H1 (cell line): ENCODE results near the gene ARHGAP28. TPM values are rescaled to one million over a fixed set of nuclear protein-coding genes. Genes with fewer than 3 reads are reported as not detected.

Experiments used
- CTCF ChIA-PET: fragments of 300-600 bp; sonication (Branson Sonifier 250); formaldehyde crosslinking; loops from one replicate; lab custom pipeline; 2021; ENCODE audit not compliant: partially characterized antibody; lab: Charles Lee
- POLR2A ChIA-PET: fragments of 300-600 bp; sonication (Branson Sonifier 250); formaldehyde crosslinking; loops from one replicate; lab custom pipeline; 2021; ENCODE audit warnings: inconsistent platforms; ENCODE audit not compliant: partially characterized antibody; lab: Charles Lee
- DNase-seq, 2 experiments: peaks; one replicate each; pipeline versions ENCODE4 v3.0.0 to v3.0.0-alpha.2; 2010 to 2022; ENCODE audit warnings: low spot score in 2 of 2, low read depth in 1 of 2, mixed read lengths in 1 of 2
- FAIRE-seq: peaks from 2 replicates; lab custom pipeline; 2011; peaks lifted over from hg19 to GRCh38; lab: Jason Lieb, UNC
- H2AFZ ChIP-seq: 2 replicates; pipeline ENCODE4 v1.8.1; 2012; ENCODE audit warnings: low read length, inconsistent platforms
- H2AK5ac ChIP-seq: 2 replicates; pipeline ENCODE4 v1.6.1; 2013; ENCODE audit warnings: low read depth, low read length
- H2BK120ac ChIP-seq: replicated peaks from 2 replicates; pipeline ENCODE3; 2013; ENCODE audit warnings: low read depth, low read length, inconsistent platforms
- H2BK12ac ChIP-seq: 2 replicates; pipeline ENCODE4 v1.6.1; 2013; ENCODE audit warnings: low read depth, low read length
- H2BK15ac ChIP-seq: 2 replicates; pipeline ENCODE4 v1.6.1; 2013; ENCODE audit warnings: low read length
- H2BK20ac ChIP-seq: 2 replicates; pipeline ENCODE4 v1.6.1; 2013; ENCODE audit warnings: low read length
- H2BK5ac ChIP-seq: 2 replicates; pipeline ENCODE4 v1.6.1; 2013; ENCODE audit warnings: low read depth, low read length
- H3K14ac ChIP-seq: 2 replicates; pipeline ENCODE4 v1.6.1; 2013; ENCODE audit warnings: inconsistent platforms; ENCODE audit not compliant: insufficient read length
- H3K18ac ChIP-seq: 2 replicates; pipeline ENCODE4 v1.6.1; 2013; ENCODE audit warnings: low read length; ENCODE audit errors: extremely low read depth
- H3K23ac ChIP-seq: 2 replicates; pipeline ENCODE4 v1.6.1; 2013; ENCODE audit warnings: inconsistent platforms; ENCODE audit not compliant: insufficient read length
- H3K23me2 ChIP-seq: 2 replicates; pipeline ENCODE4 v1.6.1; 2013; ENCODE audit warnings: low read depth, low read length
- H3K27ac ChIP-seq: 2 replicates; pipeline ENCODE4 v1.6.1; 2011; ENCODE audit warnings: low read depth, low read length, inconsistent platforms
- H3K27me3 ChIP-seq, 4 experiments: replicated peaks in 1 of 4; 1 replicate in 1 of 4; 2 replicates in 3 of 4; pipeline versions ENCODE4 v1.6.1 to v1.8.1; 2011 to 2013; ENCODE audit warnings: low read length in 3 of 4, mild to moderate bottlenecking in 3 of 4, inconsistent platforms in 2 of 4, mixed read lengths in 2 of 4, moderate library complexity in 1 of 4; ENCODE audit not compliant: control insufficient read depth in 3 of 4, insufficient read depth in 3 of 4; ENCODE audit errors: extremely low read depth in 1 of 4
- H3K36me3 ChIP-seq, 4 experiments: 2 replicates each; pipeline versions ENCODE4 v1.6.1 to v1.8.1; 2011 to 2013; ENCODE audit warnings: mild to moderate bottlenecking in 4 of 4, low read length in 3 of 4, moderate library complexity in 2 of 4, control low read depth in 1 of 4, inconsistent platforms in 1 of 4; ENCODE audit not compliant: insufficient read depth in 4 of 4, control insufficient read depth in 2 of 4
- H3K4ac ChIP-seq: replicated peaks from 2 replicates; pipeline ENCODE3; 2013; ENCODE audit warnings: low read length, low read depth, mixed read lengths, inconsistent platforms; ENCODE audit not compliant: insufficient read length
- H3K4me1 ChIP-seq, 4 experiments: replicated peaks in 1 of 4; 1 replicate in 1 of 4; 2 replicates in 3 of 4; pipeline versions ENCODE4 v1.6.1 to v1.8.1; 2011 to 2013; ENCODE audit warnings: low read length in 3 of 4, inconsistent platforms in 2 of 4, mixed read lengths in 1 of 4; ENCODE audit not compliant: insufficient read depth in 4 of 4, control insufficient read depth in 3 of 4
- H3K4me2 ChIP-seq, 2 experiments: 2 replicates each; pipeline versions ENCODE4 v1.6.1 to v1.8.1; 2011 to 2013; ENCODE audit warnings: low read depth in 2 of 2, low read length in 2 of 2, control low read depth in 1 of 2, inconsistent platforms in 1 of 2, mild to moderate bottlenecking in 1 of 2; ENCODE audit not compliant: insufficient read depth in 1 of 2
- H3K4me3 ChIP-seq, 4 experiments: fragments of 200-600, 300-600 bp in 1 of 4; sonication (generic), shearing (Covaris generic), sonication (Bioruptor Twin) in 1 of 4; 2 replicates each; pipeline versions ENCODE4 v1.5.1 to v1.8.1; 2011 to 2016; ENCODE audit warnings: low read length in 4 of 4, low read depth in 3 of 4, control low read depth in 2 of 4, inconsistent platforms in 2 of 4, mild to moderate bottlenecking in 2 of 4, mixed read lengths in 1 of 4, moderate library complexity in 1 of 4; ENCODE audit not compliant: insufficient read depth in 2 of 4; ENCODE audit errors: extremely low read depth in 1 of 4
- H3K56ac ChIP-seq: replicated peaks from 2 replicates; pipeline ENCODE3; 2013; ENCODE audit warnings: low read depth, mild to moderate bottlenecking, mixed read lengths, low read length, inconsistent platforms; ENCODE audit not compliant: insufficient read length
- H3K79me1 ChIP-seq: 2 replicates; pipeline ENCODE4 v1.6.1; 2013; ENCODE audit warnings: low read depth, low read length, control low read depth
- H3K79me2 ChIP-seq, 2 experiments: 2 replicates each; pipeline versions ENCODE4 v1.6.1 to v1.8.1; 2012 to 2013; ENCODE audit warnings: low read length in 2 of 2, mild to moderate bottlenecking in 2 of 2, inconsistent platforms in 1 of 2; ENCODE audit not compliant: insufficient read depth in 2 of 2, control insufficient read depth in 1 of 2
- H3K9ac ChIP-seq, 4 experiments: replicated peaks in 1 of 4; 1 replicate in 1 of 4; 2 replicates in 3 of 4; pipeline versions ENCODE4 v1.6.1 to v1.8.1; 2011 to 2013; ENCODE audit warnings: low read depth in 3 of 4, low read length in 3 of 4, control low read depth in 2 of 4, mild to moderate bottlenecking in 2 of 4, moderate library complexity in 2 of 4, inconsistent platforms in 1 of 4; ENCODE audit errors: extremely low read depth in 1 of 4
- H3K9me3 ChIP-seq, 2 experiments: 2 replicates each; pipeline versions ENCODE4 v1.6.1 to v1.8.1; 2012 to 2013; ENCODE audit warnings: mild to moderate bottlenecking in 2 of 2, moderate library complexity in 2 of 2, control low read depth in 1 of 2, inconsistent platforms in 1 of 2, low read depth in 1 of 2, low read length in 1 of 2, mixed read lengths in 1 of 2; ENCODE audit not compliant: insufficient read depth in 2 of 2
- H4K20me1 ChIP-seq, 2 experiments: replicated peaks in 1 of 2; 2 replicates each; pipeline versions ENCODE3 to v1.8.1; 2011 to 2013; ENCODE audit warnings: inconsistent platforms in 2 of 2, low read length in 2 of 2, mild to moderate bottlenecking in 1 of 2; ENCODE audit not compliant: insufficient read depth in 2 of 2, control insufficient read depth in 1 of 2
- H4K5ac ChIP-seq: 2 replicates; pipeline ENCODE4 v1.6.1; 2013; ENCODE audit warnings: low read length, low read depth, mixed read lengths, inconsistent platforms; ENCODE audit not compliant: insufficient read length
- H4K8ac ChIP-seq: 2 replicates; pipeline ENCODE4 v1.8.0; 2013; ENCODE audit warnings: mild to moderate bottlenecking, moderate library complexity, low read length, inconsistent platforms; ENCODE audit not compliant: insufficient read depth; ENCODE audit errors: extremely low read depth
- H4K91ac ChIP-seq: replicated peaks from 2 replicates; pipeline ENCODE3; 2013; ENCODE audit warnings: low read length, mixed read lengths, inconsistent platforms; ENCODE audit not compliant: insufficient read length
- GTF2F1 ChIP-seq: IDR thresholded peaks from 2 replicates; pipeline ENCODE4 v1.6.1; 2012; ENCODE audit warnings: low read depth, low read length, improper control_type of control experiment, borderline replicate concordance
- JUND ChIP-seq: IDR thresholded peaks from 2 replicates; pipeline ENCODE4 v1.6.1; 2011; ENCODE audit warnings: mild to moderate bottlenecking, improper control_type of control experiment, low read length
- NANOG ChIP-seq: IDR thresholded peaks from 2 replicates; pipeline ENCODE4 v1.6.1; 2011; ENCODE audit warnings: low read length, low read depth, mild to moderate bottlenecking, inconsistent platforms; ENCODE audit not compliant: insufficient read depth, poor library complexity, severe bottlenecking
- SUZ12 ChIP-seq: fragments of 200-600 bp; sonication (generic); IDR thresholded peaks from 2 replicates; pipeline ENCODE4 v1.6.1; 2012; ENCODE audit warnings: mild to moderate bottlenecking, inconsistent platforms, low read length, moderate library complexity, mixed read lengths
- WGBS, 2 experiments: shearing (Covaris generic) in 1 of 2; methylation state at CpG; one replicate each; pipeline versions ENCODE4 v1.1.6 to v1.1.7; 2013 to 2015; ENCODE audit warnings: low lambda C conversion rate in 2 of 2, mixed read lengths in 2 of 2, inconsistent platforms in 1 of 2, low coverage in 1 of 2, missing lambda C conversion rate in 1 of 2; ENCODE audit not compliant: insufficient replicate concordance in 2 of 2, insufficient coverage in 1 of 2, insufficient read length in 1 of 2; ENCODE audit errors: extremely low coverage in 1 of 2, missing lambda C conversion rate in 1 of 2; 5-methylcytosine and 5-hydroxymethylcytosine counted together
- polyA plus RNA-seq, 7 experiments: library from polyadenylated mRNA; depleted of rRNA in 3 of 7; stranded (reverse) in 5 of 7; unstranded in 2 of 7; fragments of >200 nt in 5 of 7; fragments of 200-250 nt in 2 of 7; gene quantifications; 1 replicate in 5 of 7; 2 replicates in 1 of 7; 4 replicates in 1 of 7; pipeline versions ENCODE4 v1.2.1 to v1.2.3, GENCODE V29; 2011 to 2013; ENCODE audit warnings: missing spikeins in 2 of 7, mixed read lengths in 2 of 7
- total RNA-seq: library from RNA; stranded (reverse); fragmentation: NEBNext Ultra II Directional; extraction: Animal tissue kit (Norgen Biotek cat#: 25700); gene quantifications from 2 replicates; pipeline ENCODE4 v1.2.1, GENCODE V29; 2021

ARHGAP28 gene
- total and polyA plus RNA-seq, 2 of the 8 experiments (the other 6 are each of a cell fraction or from before 2014, with no cell fraction given), result 2.9 to 14.4 TPM

DNA sequence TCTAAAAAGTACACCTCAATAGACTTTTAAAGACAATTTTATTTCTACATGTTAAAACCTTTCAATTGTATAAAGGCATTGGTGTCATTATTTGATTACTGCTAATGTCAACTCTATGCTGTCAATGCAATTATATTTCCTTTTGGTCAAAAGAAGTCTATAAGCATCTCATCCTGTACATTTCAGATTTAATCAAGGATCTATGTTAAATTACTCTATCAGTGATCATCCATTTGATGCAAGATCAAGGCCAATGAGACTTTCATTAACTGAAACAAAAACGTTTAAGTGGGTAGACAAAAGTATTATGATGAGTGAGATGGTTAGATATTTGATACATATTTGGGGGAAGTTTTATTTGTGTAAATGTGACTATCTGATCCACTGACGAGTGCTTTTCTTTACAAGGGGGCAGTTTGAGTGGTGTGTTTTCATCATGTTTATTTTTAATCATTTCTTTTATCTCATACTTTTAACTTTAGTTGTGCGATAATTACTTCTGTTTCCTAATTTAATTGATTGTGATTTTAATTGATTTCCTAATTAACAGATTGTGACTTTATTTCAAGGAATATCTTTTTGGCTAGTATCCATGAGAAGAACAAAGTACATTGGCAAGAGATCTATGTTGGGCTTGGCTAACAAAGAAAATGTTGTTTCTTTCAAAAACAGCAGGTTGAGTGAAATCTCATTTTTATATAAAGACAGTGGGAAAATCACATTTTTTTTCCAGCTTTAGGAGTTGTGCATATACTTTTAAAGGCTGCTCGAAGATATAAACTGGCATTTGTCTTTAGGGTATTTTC, 1.1 kb downstream of the ARHGAP28 start:
- Histone ChIP-seq H3K4me2 (peak overlapping the region; percentile 70 to 77), H4K8ac (no peak overlapping the region), H3K4me3 (peak overlapping the region in 3 of 4 experiments; percentile 70 to 72 (median 72); a peak in 5 of 8 replicates), H3K18ac (no peak overlapping the region), H3K14ac (no peak overlapping the region), H3K9me3 (no peaks in the 10 kb centered on the region), H3K79me1 (no peaks in the 10 kb centered on the region), H3K23me2 (peaks cover 2% of the 10 kb centered on the region; the same call in 1 of the 2 replicates), H3K4me1 (peaks cover 4 to 18% (median 9%) of the 10 kb centered on the region in 4 experiments; a peak in 5 of 7 replicates), H4K5ac (no peak overlapping the region), H3K56ac (no peak overlapping the region), H2AFZ (no peak overlapping the region), H3K9ac (no peak overlapping the region), H3K36me3 (no peaks in the 10 kb centered on the region), H3K27ac (no peak overlapping the region), H2BK120ac (no peak overlapping the region), H4K20me1 (no peaks in the 10 kb centered on the region), H4K91ac (no peak overlapping the region), H2BK20ac (no peak overlapping the region), H3K79me2 (no peaks in the 10 kb centered on the region; a peak in 1 of 4 replicates), H2AK5ac (no peak overlapping the region), H2BK12ac (no peak overlapping the region), H3K27me3 (no peaks in the 10 kb centered on the region), H3K23ac (no peak overlapping the region), H3K4ac (no peak overlapping the region), H2BK5ac (no peak overlapping the region), H2BK15ac (no peak overlapping the region)
- WGBS, 2 experiments, result 72% methylated on average over 4 of the region's 4 CpGs; no CpG with 5 or more reads in 1 of the 2 experiments
- no peak for DNase-seq
- ChIA-PET POLR2A (interaction anchor here (0.9 to 1.2 kb wide), 2 partner anchors 10 to 22 kb away, joined by 3 read pairs; no protein-coding TSS in a partner anchor), CTCF (interaction anchor here (0.6 to 3.0 kb wide), 5 partner anchors 11 to 839 kb away, joined by 3 to 23 read pairs (median 4); no protein-coding TSS in a partner anchor)
- no peak for FAIRE-seq
- TF ChIP-seq SUZ12 (no peak), JUND (no peak), NANOG (no peak), GTF2F1 (no peak)
